Testis (tissue), 3 donors: ENCODE results near the gene DLK2. TPM values are rescaled to one million over a fixed set of nuclear protein-coding genes. Genes with fewer than 3 reads are reported as not detected.
A peak's percentile ranks its signal among the peaks of the same experiment; 100 is the strongest.

Experiments
- DNase-seq: peaks from one replicate; pipeline ENCODE4 v3.0.0-alpha.2; 2019
- H3K27ac ChIP-seq, 2 donors: fragments of 200-600 bp; sonication (generic); one replicate each; pipeline ENCODE4 v1.5.1; 2019
- H3K27me3 ChIP-seq: fragments of 200-600 bp; sonication (generic); one replicate; pipeline ENCODE4 v1.5.1; 2019
- H3K36me3 ChIP-seq: fragments of 200-600 bp; sonication (generic); one replicate; pipeline ENCODE4 v1.5.1; 2017; ENCODE audit warnings: low read depth; ENCODE audit errors: missing control alignments
- H3K4me1 ChIP-seq: fragments of 200-600 bp; sonication (generic); one replicate; pipeline ENCODE4 v1.5.1; 2019
- H3K4me3 ChIP-seq, 2 donors: fragments of 200-600 bp; sonication (generic); one replicate each; pipeline ENCODE4 v1.5.1; 2017 to 2019
- H3K9me3 ChIP-seq: fragments of 200-600 bp; sonication (generic); one replicate; pipeline ENCODE4 v1.5.1; 2017
- CTCF ChIP-seq, 3 experiments: fragments of 450-650 bp in 2 of 3; fragments of 200-600 bp in 1 of 3; sonication (generic) in 1 of 3; IDR thresholded peaks; one replicate each; pipeline ENCODE4 v1.5.1; 2016 to 2019; ENCODE audit warnings: antibody characterized with exemption in 3 of 3, mild to moderate bottlenecking in 2 of 3, moderate library complexity in 1 of 3
- POLR2A ChIP-seq: fragments of 450-650 bp; IDR thresholded peaks from one replicate; pipeline ENCODE4 v1.6.1; 2017; ENCODE audit warnings: antibody characterized with exemption, mild to moderate bottlenecking, moderate library complexity
- WGBS, 2 donors: methylation state at CpG; one replicate each; pipeline ENCODE4 v1.1.5; 2018; 5-methylcytosine and 5-hydroxymethylcytosine counted together
- intact Hi-C: fragments of 100-400 bp; cut with DNase I; formaldehyde crosslinking; loops from one replicate; pipeline ENCODE4 v1.15.1; 2023; ENCODE audit warnings: low total_unique reads
- polyA plus RNA-seq: library from polyadenylated mRNA; stranded (reverse); fragments of 350-450 nt; fragmentation: Illumina TruSeq; extraction: RNeasy Lipid Tissue Mini Kit (QIAGEN cat#74804); gene quantifications from one replicate; pipeline ENCODE4 v1.2.3, GENCODE V29; 2014; ENCODE audit warnings: low read depth, low replicate concordance; ENCODE audit not compliant: insufficient read depth
- total RNA-seq, 2 donors: library from RNA; depleted of rRNA; stranded (reverse); fragments of >200 nt; gene quantifications; one replicate each; pipeline ENCODE4 v1.2.3, GENCODE V29; 2016

DLK2 gene
- total and polyA plus RNA-seq, 3 donors from 2014 or later: 1.3 to 1.9 (median 1.7) TPM

GRCh38 chr6:43492673-43493072, 37.3 kb upstream of the DLK2 start:
- intact Hi-C loops: no loop called here
- no peak for DNase-seq
- no peak overlapping the region for H3K4me3 ChIP-seq
- peaks cover 41% of the 10 kb centered on the region for H3K4me1 ChIP-seq
- 44 to 53% methylated on average over 3 of the region's 3 CpGs for WGBS, 2 donors
- H3K27ac ChIP-seq: no peak overlapping the region
- TF ChIP-seq POLR2A: no peak
- no peak for TF ChIP-seq CTCF (IDR thresholded peaks at IDR 0.05)
- no peaks in the 10 kb centered on the region for H3K27me3 ChIP-seq
- H3K36me3 ChIP-seq: no peaks in the 10 kb centered on the region
- H3K9me3 ChIP-seq: no peaks in the 10 kb centered on the region

GRCh38 chr6:43491750-43492661, 36.7 kb upstream of the DLK2 start:
- TF ChIP-seq CTCF (IDR thresholded peaks at IDR 0.05): no peak
- TF ChIP-seq POLR2A: no peak
- intact Hi-C loops: no loop called here
- DNase-seq: peak; percentile 88
- no peak overlapping the region for H3K27ac ChIP-seq
- 35% methylated on average over 5 to 10 of the region's 10 CpGs for WGBS, 2 donors
- H3K36me3 ChIP-seq: no peaks in the 10 kb centered on the region
- no peaks in the 10 kb centered on the region for H3K9me3 ChIP-seq
- no peaks in the 10 kb centered on the region for H3K27me3 ChIP-seq
- H3K4me3 ChIP-seq: no peak overlapping the region
- H3K4me1 ChIP-seq: peaks cover 39% of the 10 kb centered on the region

- Histone ChIP-seq H3K27ac (no peak overlapping the region), H3K36me3 (no peaks in the 10 kb centered on the region), H3K4me3 (no peak overlapping the region), H3K4me1 (peaks cover 26% of the 10 kb centered on the region), H3K9me3 (no peaks in the 10 kb centered on the region), H3K27me3 (no peaks in the 10 kb centered on the region)
- TF ChIP-seq POLR2A (no peak), CTCF (IDR thresholded peaks at IDR 0.05) (no peak)
- peak; percentile 48 for DNase-seq
- intact Hi-C loops: no loop called here
- 43 to 47% methylated on average over 4 to 6 of the region's 6 CpGs for WGBS, 2 donors
Observed at GRCh38 chr6:43490523-43490939, 35.2 kb upstream of the DLK2 start.

GRCh38 chr6:43489277-43490072, 34.1 kb upstream of the DLK2 start:
- no peaks in the 10 kb centered on the region for H3K36me3 ChIP-seq
- peak overlapping the region in 1 of 2 donors; percentile 36 for H3K27ac ChIP-seq
- H3K4me3 ChIP-seq: no peak overlapping the region
- WGBS, 2 donors: 53 to 70% methylated on average over 6 to 12 of the region's 12 CpGs
- no peaks in the 10 kb centered on the region for H3K27me3 ChIP-seq
- TF ChIP-seq CTCF (IDR thresholded peaks at IDR 0.05) (no peak), POLR2A (no peak)
- DNase-seq: peak; percentile 76
- peaks cover 26% of the 10 kb centered on the region for H3K4me1 ChIP-seq
- H3K9me3 ChIP-seq: no peaks in the 10 kb centered on the region
- intact Hi-C loops: no loop called here
